Thyroid gland (tissue), 4 donors: ENCODE measurements around the gene MAP3K5.
A peak's percentile ranks its signal among the peaks of the same experiment; 100 is the strongest.

ENCODE experiments used
- POLR2A ChIP-seq, 2 donors: fragments of 450-650 bp; IDR thresholded peaks; one replicate each; pipeline ENCODE4 v1.6.1; 2017; ENCODE audit warnings: antibody characterized with exemption in 2 of 2, mild to moderate bottlenecking in 2 of 2, moderate library complexity in 1 of 2
- TF ChIP-seq, protein P1 (sequence below), 6 experiments: fragments of 200-600 bp in 3 of 6; fragments of 450-650 bp in 3 of 6; sonication (generic) in 3 of 6; IDR thresholded peaks; one replicate each; pipeline ENCODE4 v1.5.1; 2016 to 2019; ENCODE audit warnings: antibody characterized with exemption in 6 of 6, mild to moderate bottlenecking in 2 of 6, inconsistent platforms in 1 of 6, moderate library complexity in 1 of 6

DNA sequence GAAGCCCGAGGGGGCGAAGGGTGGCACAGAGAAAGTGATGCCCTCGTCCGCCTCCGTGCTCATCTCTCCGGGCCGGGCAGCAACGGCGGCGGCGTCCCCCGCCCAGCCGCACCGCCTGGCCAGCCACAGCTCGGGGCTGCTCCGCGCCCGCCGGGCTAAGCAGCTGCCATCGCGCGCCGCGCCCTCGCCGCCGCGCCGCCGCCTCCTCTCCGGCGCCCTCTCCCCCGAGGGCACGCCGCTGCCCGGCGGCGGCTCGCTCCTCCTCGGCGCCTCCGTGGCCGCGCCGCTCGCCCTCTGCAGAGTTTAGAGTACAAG, 225 bp downstream of the MAP3K5 start:
- TF ChIP-seq POLR2A (IDR thresholded peaks at IDR 0.05): peak in 1 of 2 donors; percentile 88
- TF ChIP-seq, protein P1, sequence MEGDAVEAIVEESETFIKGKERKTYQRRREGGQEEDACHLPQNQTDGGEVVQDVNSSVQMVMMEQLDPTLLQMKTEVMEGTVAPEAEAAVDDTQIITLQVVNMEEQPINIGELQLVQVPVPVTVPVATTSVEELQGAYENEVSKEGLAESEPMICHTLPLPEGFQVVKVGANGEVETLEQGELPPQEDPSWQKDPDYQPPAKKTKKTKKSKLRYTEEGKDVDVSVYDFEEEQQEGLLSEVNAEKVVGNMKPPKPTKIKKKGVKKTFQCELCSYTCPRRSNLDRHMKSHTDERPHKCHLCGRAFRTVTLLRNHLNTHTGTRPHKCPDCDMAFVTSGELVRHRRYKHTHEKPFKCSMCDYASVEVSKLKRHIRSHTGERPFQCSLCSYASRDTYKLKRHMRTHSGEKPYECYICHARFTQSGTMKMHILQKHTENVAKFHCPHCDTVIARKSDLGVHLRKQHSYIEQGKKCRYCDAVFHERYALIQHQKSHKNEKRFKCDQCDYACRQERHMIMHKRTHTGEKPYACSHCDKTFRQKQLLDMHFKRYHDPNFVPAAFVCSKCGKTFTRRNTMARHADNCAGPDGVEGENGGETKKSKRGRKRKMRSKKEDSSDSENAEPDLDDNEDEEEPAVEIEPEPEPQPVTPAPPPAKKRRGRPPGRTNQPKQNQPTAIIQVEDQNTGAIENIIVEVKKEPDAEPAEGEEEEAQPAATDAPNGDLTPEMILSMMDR (IDR thresholded peaks at IDR 0.05): no peak
